Measurements from ENCODE around the gene RNU7-1.
A peak's percentile ranks its signal among the peaks of the same experiment; 100 is the strongest.

Gene RNU7-1

GRCh38 chr12:6966351-6966750 is 22.7 kb downstream of the RNU7-1 start:
- ATAC-seq: no peak

GRCh38 chr12:6967651-6968100 is 24.1 kb downstream of the RNU7-1 start:
- no peak for ATAC-seq

DNA sequence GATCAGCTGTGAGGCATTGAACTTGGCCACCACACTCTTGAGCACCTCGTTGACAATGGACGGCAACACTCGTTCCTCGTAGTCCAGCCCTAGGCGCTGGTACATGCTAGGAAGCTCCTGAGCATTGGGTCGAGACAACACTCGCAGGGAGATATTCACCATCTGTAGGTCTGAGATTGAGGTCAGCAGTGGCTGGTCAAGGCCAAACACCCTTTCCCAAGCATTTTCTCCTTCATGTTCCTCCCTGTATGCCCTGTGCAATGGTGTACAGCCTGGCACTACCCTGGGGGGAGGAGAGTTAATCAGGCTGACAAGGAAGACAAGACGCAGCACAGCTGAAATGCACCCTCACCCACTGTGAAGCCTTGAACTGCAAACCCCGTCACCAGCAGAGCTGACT is 24.8 kb downstream of the RNU7-1 start:
- ATAC-seq: no peak

DNA sequence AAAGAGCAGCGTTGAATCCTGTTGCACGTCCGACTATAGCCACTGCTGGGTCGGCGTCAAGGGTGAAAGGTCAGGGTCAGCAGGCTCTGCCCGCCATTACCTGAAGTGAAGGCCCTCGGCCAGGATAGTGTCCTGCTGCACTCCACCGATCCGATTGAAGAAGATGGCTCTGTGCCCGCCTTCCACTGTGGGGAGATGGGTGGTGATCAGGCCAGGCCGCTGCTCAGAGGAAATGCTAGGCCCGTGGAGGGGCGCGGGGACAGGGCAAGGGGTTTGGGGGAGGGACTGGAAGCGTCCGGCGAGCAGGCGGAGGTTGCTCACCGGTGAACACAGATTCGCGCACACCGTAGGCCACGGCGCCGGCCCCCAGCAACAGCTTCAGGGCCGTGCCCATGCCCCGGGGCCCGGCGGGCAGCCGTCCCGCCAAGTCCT is 26.5 kb downstream of the RNU7-1 start:
- ATAC-seq: peak; percentile 18

DNA sequence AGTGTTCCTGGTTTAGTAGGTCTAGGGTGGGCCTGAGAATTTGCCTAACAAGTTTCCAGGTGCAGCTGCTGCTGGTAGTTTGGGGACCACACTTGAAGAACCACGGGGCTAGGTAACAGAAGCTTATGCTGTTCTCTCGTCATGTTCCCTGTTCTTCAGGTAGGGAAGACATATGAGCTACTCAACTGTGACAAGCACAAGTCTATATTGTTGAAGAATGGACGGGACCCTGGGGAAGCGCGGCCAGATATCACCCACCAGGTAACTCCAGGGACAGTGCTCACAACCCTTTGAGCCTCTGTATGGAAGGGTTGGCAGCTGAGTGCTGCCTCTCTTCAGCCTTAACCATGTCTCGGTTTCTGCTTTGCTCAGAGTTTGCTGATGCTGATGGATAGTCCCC is 30.6 kb downstream of the RNU7-1 start:
- no peak for ATAC-seq

GRCh38 chr12:6975297-6976032 is 31.8 kb downstream of the RNU7-1 start:
- no peak for ATAC-seq

GRCh38 chr12:6977653-6978052 is 34.0 kb downstream of the RNU7-1 start:
- no peak for ATAC-seq

- ATAC-seq: no peak
These were observed 34.6 kb downstream of the RNU7-1 start for GRCh38 chr12:6978188-6978587.

DNA sequence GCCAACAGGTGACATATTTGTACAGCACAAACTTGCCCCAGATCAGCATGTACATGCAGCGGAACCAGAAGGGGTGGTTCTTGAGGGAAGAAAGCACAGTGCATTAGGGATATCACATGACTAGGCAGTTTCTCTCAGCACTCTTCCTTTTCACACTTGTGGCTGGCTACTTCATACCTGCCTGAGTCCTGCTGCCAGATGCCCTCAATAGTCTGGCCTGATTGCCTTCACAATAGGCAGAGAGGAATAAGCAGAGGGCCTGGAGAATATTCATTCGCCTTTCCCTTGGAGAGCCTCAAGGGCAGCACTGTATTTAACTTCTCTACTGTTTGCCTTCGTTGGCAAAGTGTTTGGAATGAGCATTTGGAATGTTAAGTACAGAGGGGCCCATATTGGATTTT is 35.0 kb downstream of the RNU7-1 start:
- ATAC-seq: no peak

DNA sequence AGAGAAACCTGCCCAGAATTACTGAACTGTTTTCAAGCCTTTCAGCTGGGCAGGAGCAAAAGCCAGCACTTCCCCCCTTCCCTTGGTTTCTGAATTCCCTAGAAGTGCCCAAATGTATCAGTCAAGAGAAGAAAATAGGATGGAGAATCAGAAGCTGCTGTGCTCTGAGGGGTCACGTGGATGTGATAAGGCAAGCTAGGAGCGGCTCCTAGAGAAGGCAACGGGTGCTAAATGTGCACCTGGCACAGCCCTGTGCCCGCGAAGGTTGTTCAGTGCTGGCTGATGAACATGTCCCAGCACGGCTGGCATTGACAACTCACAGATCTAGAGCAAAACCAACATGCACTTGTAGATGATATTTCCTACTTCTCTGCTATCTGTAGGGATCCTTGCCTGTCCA is 35.4 kb downstream of the RNU7-1 start:
- no peak for ATAC-seq

DNA sequence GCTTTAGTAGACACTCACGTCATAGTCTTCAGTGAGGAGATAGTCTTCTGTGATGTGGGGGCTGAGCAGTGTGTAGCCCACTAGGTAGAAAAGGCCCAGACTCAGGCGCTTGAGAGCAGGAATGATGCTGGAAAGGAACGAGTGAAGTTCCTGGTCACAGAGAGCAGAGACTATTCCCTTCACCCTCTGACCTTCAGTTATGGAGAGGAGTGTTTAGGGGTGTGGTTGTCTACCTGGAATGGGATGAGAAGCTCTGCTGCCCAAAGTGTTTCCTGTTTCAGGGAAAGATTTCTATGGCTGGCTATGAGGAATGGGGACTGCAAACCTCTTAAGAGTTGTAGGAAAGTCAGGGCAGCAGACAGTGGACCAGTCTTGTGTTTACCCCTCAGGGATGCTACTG is 35.8 kb downstream of the RNU7-1 start:
- no peak for ATAC-seq

DNA sequence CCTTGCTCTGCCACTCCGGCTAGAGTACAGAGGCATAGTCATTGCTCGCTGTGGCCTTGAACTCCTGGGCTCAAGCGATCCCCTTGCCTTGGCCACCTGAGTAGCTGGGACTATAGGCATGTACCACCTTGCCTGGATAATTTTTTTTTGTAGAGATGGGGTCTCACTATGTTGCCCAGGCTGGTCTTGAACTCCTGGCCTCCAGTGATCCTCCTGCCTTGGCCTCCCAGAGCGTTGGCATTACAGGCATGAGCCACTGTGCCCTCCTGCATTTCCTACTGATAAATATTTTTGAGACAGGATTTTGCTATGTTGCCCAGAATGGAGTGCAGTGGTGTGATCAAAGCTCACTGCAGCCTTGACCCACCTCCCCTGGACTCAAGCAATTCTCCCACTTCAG is 36.5 kb downstream of the RNU7-1 start:
- ATAC-seq: no peak

DNA sequence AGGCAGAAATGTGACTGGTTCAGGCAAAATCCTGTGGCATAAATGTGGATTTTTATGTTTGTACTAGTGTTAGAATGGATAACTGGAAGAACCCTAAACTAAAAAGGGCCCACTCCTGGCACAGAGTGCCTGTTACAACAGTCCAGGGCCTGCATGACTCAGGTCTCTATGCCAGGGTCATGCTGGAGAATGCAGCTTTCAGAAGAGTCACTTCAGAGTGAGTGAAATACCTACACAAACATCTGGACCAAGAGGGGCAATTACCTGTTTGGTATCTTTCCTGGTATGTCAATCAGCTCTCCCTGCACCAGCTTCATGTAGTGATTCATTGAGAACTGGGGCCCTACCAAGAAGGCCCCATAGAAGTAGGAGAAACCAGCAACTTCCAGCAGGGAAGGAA is 37.1 kb downstream of the RNU7-1 start:
- no peak for ATAC-seq

DNA sequence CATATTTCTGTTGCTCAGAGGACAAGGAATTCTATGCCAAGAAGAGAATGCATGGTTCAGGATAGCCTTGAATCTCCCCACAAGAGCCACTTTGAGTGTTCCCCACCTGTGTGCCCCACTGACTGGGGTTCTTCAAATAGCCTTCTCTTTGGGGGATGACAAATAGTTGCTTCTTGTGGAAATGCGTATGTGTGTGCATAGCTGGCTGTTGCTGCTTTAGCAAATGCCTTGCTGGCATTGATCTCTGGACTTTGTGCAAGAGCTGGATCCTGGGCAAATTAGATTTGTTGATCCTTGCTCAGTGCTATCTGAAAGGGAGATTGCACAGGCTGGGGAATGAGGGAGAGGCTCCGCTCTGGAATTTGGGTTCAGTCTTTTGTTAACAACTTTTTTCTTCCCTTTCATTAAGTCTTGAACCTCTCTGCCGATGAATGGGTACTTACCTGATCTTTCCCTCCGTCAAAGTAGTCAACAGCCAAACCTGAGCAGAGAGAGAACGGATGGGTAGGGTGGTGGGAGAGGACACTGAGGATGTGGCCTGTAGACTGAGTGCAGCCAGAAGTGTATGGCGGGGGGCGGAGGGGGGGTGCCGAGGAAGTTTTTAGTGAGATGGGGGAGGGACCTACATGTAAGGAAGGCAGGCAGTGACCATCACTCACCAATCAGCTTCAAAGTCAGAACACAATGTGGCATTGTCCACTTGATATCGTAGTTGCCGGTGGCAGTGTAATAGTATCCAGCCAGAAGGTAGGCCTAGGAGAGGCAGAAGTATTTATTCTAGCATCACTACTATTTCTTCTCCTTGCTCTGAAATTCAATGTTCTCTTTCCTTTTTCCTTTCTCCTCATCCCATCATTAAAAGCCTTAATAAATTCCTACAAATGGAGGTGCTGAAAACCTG is 37.8 kb downstream of the RNU7-1 start:
- no peak for ATAC-seq

GRCh38 chr12:6982532-6982931 is 38.9 kb downstream of the RNU7-1 start:
- ATAC-seq: no peak

DNA sequence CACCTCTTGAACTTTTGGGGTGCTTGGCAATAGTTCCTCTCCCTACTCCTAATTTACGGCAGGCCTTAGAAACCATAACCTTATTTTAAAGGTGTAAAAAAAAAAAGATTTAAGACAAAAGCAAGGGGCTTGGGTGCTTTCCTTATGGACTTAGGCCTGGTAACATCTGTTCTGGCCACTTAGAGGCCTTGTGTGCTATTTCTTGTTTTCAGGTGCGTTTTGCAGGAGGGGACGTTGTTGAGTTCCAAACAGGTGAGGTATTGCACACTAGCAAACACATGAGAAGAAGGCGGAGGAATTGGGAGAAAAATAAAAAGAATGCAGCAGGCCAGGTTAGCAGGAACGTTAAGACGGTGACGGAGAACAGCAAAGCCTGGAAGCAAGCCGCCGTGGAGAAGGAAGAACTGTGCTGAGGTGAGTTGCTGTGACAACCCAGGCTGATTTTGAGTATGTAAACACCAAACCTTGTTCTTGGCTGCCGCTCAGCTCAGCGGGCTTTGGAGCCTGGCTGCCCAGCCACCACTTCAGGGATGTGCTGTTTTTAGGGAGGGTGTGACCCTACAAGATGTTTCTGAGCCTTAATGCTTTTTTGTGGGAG is 44.4 kb downstream of the RNU7-1 start:
- ATAC-seq: no peak
